Measurements from ENCODE around the gene BRD4.

GRCh38 chr19:15191514-15191913, 140.8 kb downstream of the BRD4 start:
- TF ChIP-seq USF1 (IDR thresholded peaks at IDR 0.05; ENCODE audit: borderline replicate concordance, extremely low read length, insufficient read depth, low read depth, low read length) (no peak), NRF1 (conservative IDR thresholded peaks at IDR 0.05; ENCODE audit: low read depth, low read length) (no peak), CTCF (IDR thresholded peaks at IDR 0.05 in 2 of 3, conservative IDR thresholded peaks at IDR 0.05 in 1 of 3; ENCODE audit: control insufficient read depth in 2 of 3, extremely low read depth in 1 of 3, insufficient read depth in 1 of 3, low read depth in 3 of 3, low read length in 3 of 3) (no peak), RAD51 (IDR thresholded peaks at IDR 0.05) (no peak), ELK1 (IDR thresholded peaks at IDR 0.05; ENCODE audit: low read depth, low read length) (no peak)
